ENCODE results near the gene GPR17.

DNA sequence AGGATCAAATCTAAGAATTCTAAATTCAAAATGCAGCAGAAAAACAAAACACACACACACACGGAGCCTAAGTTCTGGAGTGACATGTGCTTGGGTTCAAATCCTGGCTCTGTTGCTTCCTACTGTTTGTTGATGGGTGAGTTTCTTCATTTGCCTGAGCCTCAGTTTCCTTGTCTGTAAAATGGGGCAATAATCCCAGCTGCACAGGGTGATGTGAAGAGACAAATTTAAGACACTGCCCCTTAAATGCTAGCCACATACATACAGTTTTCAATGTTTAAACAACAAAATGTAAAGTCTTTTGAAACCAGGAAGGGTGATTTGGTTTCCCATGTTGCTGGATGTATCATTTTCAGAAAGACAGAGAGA lies 943 bp upstream of the GPR17 start:
- TF ChIP-seq POLR2A (IDR thresholded peaks at IDR 0.05) = no peak
- TF ChIP-seq, protein P1, sequence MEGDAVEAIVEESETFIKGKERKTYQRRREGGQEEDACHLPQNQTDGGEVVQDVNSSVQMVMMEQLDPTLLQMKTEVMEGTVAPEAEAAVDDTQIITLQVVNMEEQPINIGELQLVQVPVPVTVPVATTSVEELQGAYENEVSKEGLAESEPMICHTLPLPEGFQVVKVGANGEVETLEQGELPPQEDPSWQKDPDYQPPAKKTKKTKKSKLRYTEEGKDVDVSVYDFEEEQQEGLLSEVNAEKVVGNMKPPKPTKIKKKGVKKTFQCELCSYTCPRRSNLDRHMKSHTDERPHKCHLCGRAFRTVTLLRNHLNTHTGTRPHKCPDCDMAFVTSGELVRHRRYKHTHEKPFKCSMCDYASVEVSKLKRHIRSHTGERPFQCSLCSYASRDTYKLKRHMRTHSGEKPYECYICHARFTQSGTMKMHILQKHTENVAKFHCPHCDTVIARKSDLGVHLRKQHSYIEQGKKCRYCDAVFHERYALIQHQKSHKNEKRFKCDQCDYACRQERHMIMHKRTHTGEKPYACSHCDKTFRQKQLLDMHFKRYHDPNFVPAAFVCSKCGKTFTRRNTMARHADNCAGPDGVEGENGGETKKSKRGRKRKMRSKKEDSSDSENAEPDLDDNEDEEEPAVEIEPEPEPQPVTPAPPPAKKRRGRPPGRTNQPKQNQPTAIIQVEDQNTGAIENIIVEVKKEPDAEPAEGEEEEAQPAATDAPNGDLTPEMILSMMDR (IDR thresholded peaks at IDR 0.05) = no peak

Data from adrenal gland (tissue), 5 donors.